K562 (cell line): ENCODE results near the gene SLC41A3.

Experiments
- ARNT ChIP-seq, 2 experiments: fragments of 450-650 bp; IDR thresholded peaks; 2 replicates each; pipeline ENCODE4 v1.6.1; 2016; ENCODE audit warnings: mild to moderate bottlenecking in 1 of 2
- BHLHE40 ChIP-seq: IDR thresholded peaks from 2 replicates; pipeline ENCODE4 v1.6.1; 2011; ENCODE audit warnings: low read length, improper control_type of control experiment
- CREB1 ChIP-seq, 2 experiments: sonication (generic) in 1 of 2; formaldehyde crosslinking in 1 of 2; IDR thresholded peaks; 2 replicates each; pipeline versions ENCODE4 v1.6.1 to v1.8.0; 2012 to 2022; ENCODE audit warnings: inconsistent platforms in 1 of 2, mild to moderate bottlenecking in 1 of 2, missing genetic modification reagents in 1 of 2, moderate library complexity in 1 of 2
- CTCF ChIP-seq, 3 experiments: IDR thresholded peaks in 2 of 3; conservative IDR thresholded peaks in 1 of 3; 2 replicates each; pipeline ENCODE4 v1.5.1; 2011 to 2012; ENCODE audit warnings: low read length in 3 of 3, mild to moderate bottlenecking in 3 of 3, control low read depth in 2 of 3, improper control_type of control experiment in 1 of 3, inconsistent platforms in 1 of 3, low read depth in 1 of 3, mixed read lengths in 1 of 3, moderate library complexity in 1 of 3; ENCODE audit not compliant: insufficient read depth in 2 of 3
- MAFG ChIP-seq: fragments of 450-650 bp; conservative IDR thresholded peaks from 2 replicates; pipeline ENCODE4 v1.6.1; 2016; ENCODE audit warnings: missing genetic modification characterization, missing compliant biosample characterization
- MYNN ChIP-seq, 2 experiments: sonication (generic); formaldehyde crosslinking in 1 of 2; IDR thresholded peaks; 2 replicates each; pipeline versions ENCODE4 v1.5.0 to v1.6.1; 2016 to 2020; ENCODE audit warnings: antibody characterized with exemption in 1 of 2, missing genetic modification reagents in 1 of 2
- NFATC3 ChIP-seq: fragments of 450-650 bp; IDR thresholded peaks from 2 replicates; pipeline ENCODE4 v1.6.1; 2017; ENCODE audit warnings: mild to moderate bottlenecking
- OTX1 ChIP-seq: fragments of 450-650 bp; formaldehyde crosslinking; IDR thresholded peaks from 2 replicates; pipeline ENCODE4 v1.4.0; 2022; ENCODE audit warnings: mild to moderate bottlenecking
- TBL1XR1 ChIP-seq, 2 experiments: IDR thresholded peaks; 2 replicates each; pipeline ENCODE4 v1.6.1; 2012; ENCODE audit warnings: improper control_type of control experiment in 2 of 2, low read length in 2 of 2, mild to moderate bottlenecking in 1 of 2
- TFAP4 ChIP-seq: sonication (generic); formaldehyde crosslinking; IDR thresholded peaks from 2 replicates; pipeline ENCODE4 v1.8.0; 2022; ENCODE audit warnings: missing genetic modification reagents, mild to moderate bottlenecking, moderate library complexity, borderline replicate concordance
- TRIM28 ChIP-seq: fragments of 450-650 bp; IDR thresholded peaks from 2 replicates; pipeline ENCODE4 v1.6.1; 2017
- ZNF449 ChIP-seq: fragments of 250-450 bp; sonication (Bioruptor Pico); IDR thresholded peaks from 2 replicates; pipeline ENCODE4 v1.8.0; 2022; ENCODE audit warnings: moderate library complexity, mild to moderate bottlenecking, inconsistent platforms

- TF ChIP-seq OTX1 (CRISPR knock-in tag) = no peak
- TF ChIP-seq CTCF (IDR thresholded peaks at IDR 0.05 in 2 of 3, conservative IDR thresholded peaks at IDR 0.05 in 1 of 3; ENCODE audit: insufficient read depth in 2 of 3, low read depth in 1 of 3, low read length in 3 of 3) = no peak
- TF ChIP-seq ZNF449 (CRISPR knock-in tag) = no peak
- TF ChIP-seq NFATC3 = no peak
- no peak for TF ChIP-seq TRIM28
- no peak for TF ChIP-seq MAFG (tag)
- no peak for TF ChIP-seq ARNT (IDR thresholded peaks at IDR 0.05)
- no peak for TF ChIP-seq BHLHE40
- no peak for TF ChIP-seq MYNN (IDR thresholded peaks at IDR 0.05)
- no peak for TF ChIP-seq MYNN (CRISPR knock-in tag; IDR thresholded peaks at IDR 0.05)
- no peak for TF ChIP-seq TBL1XR1 (IDR thresholded peaks at IDR 0.05; ENCODE audit: low read length in 2 of 2)
- TF ChIP-seq CREB1 (IDR thresholded peaks at IDR 0.05) = no peak
- no peak for TF ChIP-seq CREB1 (CRISPR knock-in tag; IDR thresholded peaks at IDR 0.05)
- no peak for TF ChIP-seq TFAP4
Measured at GRCh38 chr3:125960456-125961288, 123.3 kb downstream of the SLC41A3 start.
